IMR-90 (cell line): ENCODE results near the gene ARMH3. TPM values are rescaled to one million over a fixed set of nuclear protein-coding genes. Genes with fewer than 3 reads are reported as not detected.

Experiments used
- ATAC-seq: fragments of 200-7000 bp; cut with Tn5 transposase; 2 replicates; pipeline ENCODE4 v1.9.1; 2020; ENCODE audit warnings: low read depth, mild to moderate bottlenecking, moderate library complexity
- BruUV-seq: library from RNA; stranded (reverse); fragments of 400-500 nt; replicated peaks from 2 replicates; lab custom pipeline; 2021; lab: Mats Ljungman, UMichigan
- CTCF ChIA-PET: fragments of 300-600 bp; formaldehyde crosslinking; extraction: SDS; loops from one replicate; lab custom pipeline; 2021; ENCODE audit warnings: antibody characterized with exemption; lab: Yijun Ruan, JAX
- POLR2A ChIA-PET: fragments of 300-600 bp; sonication (Branson Sonifier 250); formaldehyde crosslinking; loops from one replicate; lab custom pipeline; 2022; ENCODE audit warnings: antibody characterized with exemption; ENCODE audit not compliant: unreplicated experiment; lab: Charles Lee
- DNase-seq: peaks from one replicate; pipeline ENCODE4 v3.0.0; 2013
- H2AFZ ChIP-seq: replicated peaks from 2 replicates; pipeline ENCODE3; 2013; ENCODE audit warnings: low read length, mild to moderate bottlenecking; ENCODE audit not compliant: poor library complexity
- H2AK5ac ChIP-seq: 2 replicates; pipeline ENCODE4 v1.6.1; 2013; ENCODE audit warnings: low read depth, low read length, inconsistent platforms
- H2AK9ac ChIP-seq: replicated peaks from 2 replicates; pipeline ENCODE3; 2013; ENCODE audit warnings: mild to moderate bottlenecking, low read depth, low read length, moderate library complexity; ENCODE audit not compliant: poor library complexity
- H2BK120ac ChIP-seq: 2 replicates; pipeline ENCODE4 v1.6.1; 2013; ENCODE audit warnings: low read depth, low read length, inconsistent platforms
- H2BK15ac ChIP-seq: 3 replicates; pipeline ENCODE4 v1.6.1; 2013; ENCODE audit warnings: low read depth, low read length, inconsistent platforms
- H2BK20ac ChIP-seq: 2 replicates; pipeline ENCODE4 v1.6.1; 2013; ENCODE audit warnings: low read depth, mild to moderate bottlenecking, inconsistent platforms, low read length, moderate library complexity
- H2BK5ac ChIP-seq: 2 replicates; pipeline ENCODE4 v1.6.1; 2013; ENCODE audit warnings: mild to moderate bottlenecking, low read depth, low read length, inconsistent platforms; ENCODE audit not compliant: poor library complexity, severe bottlenecking
- H3K14ac ChIP-seq: replicated peaks from 2 replicates; pipeline ENCODE4 v1.6.1; 2013; ENCODE audit warnings: low read depth, low read length, inconsistent platforms
- H3K18ac ChIP-seq: 2 replicates; pipeline ENCODE4 v1.6.1; 2013; ENCODE audit warnings: low read depth, low read length, control low read depth
- H3K23ac ChIP-seq: 2 replicates; pipeline ENCODE4 v1.6.1; 2013; ENCODE audit warnings: low read depth, low read length, inconsistent platforms
- H3K27ac ChIP-seq: 2 replicates; pipeline ENCODE4 v1.5.1; 2013; ENCODE audit warnings: mild to moderate bottlenecking, control low read depth, low read length; ENCODE audit not compliant: insufficient read depth
- H3K27me3 ChIP-seq: 2 replicates; pipeline ENCODE4 v1.6.1; 2013; ENCODE audit warnings: low read length; ENCODE audit not compliant: control insufficient read depth, insufficient read depth
- H3K36me3 ChIP-seq: 2 replicates; pipeline ENCODE4 v1.6.1; 2013; ENCODE audit warnings: low read length, mixed read lengths; ENCODE audit not compliant: control insufficient read depth, insufficient read depth
- H3K4ac ChIP-seq: 2 replicates; pipeline ENCODE4 v1.6.1; 2013; ENCODE audit warnings: low read depth, low read length, inconsistent platforms
- H3K4me1 ChIP-seq: 2 replicates; pipeline ENCODE4 v1.6.1; 2013; ENCODE audit warnings: low read length, mixed read lengths; ENCODE audit not compliant: control insufficient read depth, insufficient read depth
- H3K4me2 ChIP-seq: 2 replicates; pipeline ENCODE4 v1.6.1; 2013; ENCODE audit warnings: low read depth, mild to moderate bottlenecking, control low read depth, low read length, moderate library complexity
- H3K4me3 ChIP-seq: 2 replicates; pipeline ENCODE4 v1.5.1; 2013; ENCODE audit warnings: low read depth, mild to moderate bottlenecking, control low read depth, low read length, moderate library complexity; ENCODE audit not compliant: insufficient read depth
- H3K56ac ChIP-seq: 2 replicates; pipeline ENCODE4 v1.6.1; 2013; ENCODE audit warnings: low read length, inconsistent platforms; ENCODE audit not compliant: insufficient read depth; ENCODE audit errors: extremely low read depth
- H3K79me1 ChIP-seq, 2 experiments: 2 replicates each; pipeline ENCODE4 v1.6.1; 2013; ENCODE audit warnings: low read length in 2 of 2, inconsistent platforms in 1 of 2, low read depth in 1 of 2
- H3K9ac ChIP-seq: 2 replicates; pipeline ENCODE4 v1.6.1; 2013; ENCODE audit warnings: low read depth, low read length, control low read depth
- H3K9me1 ChIP-seq: 2 replicates; pipeline ENCODE4 v1.6.1; 2013; ENCODE audit warnings: low read length, inconsistent platforms; ENCODE audit not compliant: insufficient read depth
- H3K9me3 ChIP-seq: 2 replicates; pipeline ENCODE4 v1.6.1; 2013; ENCODE audit warnings: low read length; ENCODE audit not compliant: control insufficient read depth, insufficient read depth
- H4K20me1 ChIP-seq: 2 replicates; pipeline ENCODE4 v1.6.1; 2013; ENCODE audit warnings: low read length, inconsistent platforms; ENCODE audit not compliant: insufficient read depth
- H4K5ac ChIP-seq: 2 replicates; pipeline ENCODE4 v1.6.1; 2013; ENCODE audit warnings: mild to moderate bottlenecking, low read depth, low read length, control low read depth
- H4K8ac ChIP-seq, 2 experiments: 2 replicates each; pipeline ENCODE4 v1.6.1; 2013; ENCODE audit warnings: low read depth in 2 of 2, low read length in 2 of 2, control low read depth in 1 of 2, inconsistent platforms in 1 of 2
- H4K91ac ChIP-seq: 2 replicates; pipeline ENCODE4 v1.6.1; 2013; ENCODE audit warnings: low read depth, low read length, inconsistent platforms; ENCODE audit not compliant: insufficient read depth
- BHLHE40 ChIP-seq: fragments of 150-350 bp; IDR thresholded peaks from 2 replicates; pipeline ENCODE4 v1.6.1; 2016; ENCODE audit warnings: mild to moderate bottlenecking, low read depth, low read length
- RFX5 ChIP-seq: IDR thresholded peaks from 2 replicates; pipeline ENCODE4 v1.8.0; 2012; ENCODE audit warnings: low read depth, mild to moderate bottlenecking, low read length, moderate library complexity
- WGBS, 2 experiments: methylation state at CpG; one replicate each; pipeline versions ENCODE4 v1.1.5 to v1.1.7; 2013; ENCODE audit warnings: missing lambda C conversion rate in 2 of 2; ENCODE audit not compliant: insufficient read length in 1 of 2; ENCODE audit errors: extremely low coverage in 2 of 2; 5-methylcytosine and 5-hydroxymethylcytosine counted together
- dilution Hi-C: fragments of 300-500 bp; cut with HindIII; formaldehyde crosslinking; loops from one replicate; pipeline ENCODE4 v1.14.3; 2018; ENCODE audit warnings: low sequenced_read_pairs; ENCODE audit not compliant: unreplicated experiment
- in situ Hi-C: fragments of 300-500 bp; cut with MboI; formaldehyde crosslinking; loops from 3 replicates; pipeline ENCODE4 v1.14.3; 2019; ENCODE audit warnings: low sequenced_read_pairs, inconsistent platforms, mixed read lengths
- intact Hi-C: fragments of 100-400 bp; cut with micrococcal nuclease; formaldehyde crosslinking; loops from 2 replicates; pipeline ENCODE4 v1.10.0; 2022
- polyA plus RNA-seq, 3 experiments: library from polyadenylated mRNA; depleted of rRNA; stranded (reverse); fragments of >200 nt; gene quantifications; 2 replicates each; pipeline ENCODE4 v1.2.3, GENCODE V29; 2012; ENCODE audit warnings: low replicate concordance in 1 of 3
- total RNA-seq: library from RNA; depleted of rRNA; stranded (reverse); fragments of >200 nt; gene quantifications from 2 replicates; pipeline ENCODE4 v1.2.3, GENCODE V29; 2012

Gene ARMH3
- total and polyA plus RNA-seq, 2 of the 4 experiments (the other 2 are of a cell fraction): 12.1 to 13.1 TPM

DNA sequence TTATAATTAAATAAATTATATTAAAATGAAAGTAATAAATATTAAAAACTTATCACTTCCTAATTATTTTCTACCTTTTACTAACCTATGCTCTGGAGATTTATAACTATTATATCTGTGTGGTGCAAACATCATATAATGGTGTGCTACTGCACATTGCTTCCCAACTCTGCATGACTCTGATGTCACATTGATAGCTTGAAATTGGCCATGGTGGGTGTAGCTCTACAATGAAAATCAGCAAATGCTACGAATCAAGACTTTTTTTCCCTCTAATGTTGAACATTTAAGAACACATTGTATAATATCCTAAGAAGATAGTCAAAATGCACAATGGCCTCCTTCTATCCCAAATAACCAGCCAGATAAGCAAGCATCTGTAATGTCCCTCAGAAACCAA lies 99.1 kb downstream of the ARMH3 start:
- H3K4me1 ChIP-seq: peaks cover under 1% of the 10 kb centered on the region; the same call in 1 of the 2 replicates
- peaks cover 4 to 9% of the 10 kb centered on the region in 2 experiments; a peak in 2 of 4 replicates for H3K79me1 ChIP-seq
- H4K5ac ChIP-seq: no peak overlapping the region
- H3K9me1 ChIP-seq: peaks cover under 1% of the 10 kb centered on the region; the same call in 1 of the 2 replicates
- BruUV-seq: no TSS peak
- H4K91ac ChIP-seq: no peak overlapping the region
- H3K4ac ChIP-seq: no peak overlapping the region
- in situ Hi-C loops: no loop called here
- no peak overlapping the region for H2BK15ac ChIP-seq
- POLR2A ChIA-PET: no interaction called here
- H4K20me1 ChIP-seq: peaks cover 1% of the 10 kb centered on the region; the same call in 1 of the 2 replicates
- intact Hi-C loops: no loop called here
- no peak overlapping the region for H2AK5ac ChIP-seq
- no peak overlapping the region for H3K4me2 ChIP-seq
- peaks cover 13% of the 10 kb centered on the region for H3K36me3 ChIP-seq
- no peak overlapping the region for H3K56ac ChIP-seq
- ATAC-seq (no peak), DNase-seq (no peak)
- H3K9ac ChIP-seq: no peak overlapping the region
- no peak overlapping the region for H3K27ac ChIP-seq
- no CpG with 5 or more reads among the region's 1 CpG for WGBS, 2 experiments
- dilution Hi-C loops: no loop called here
- H3K27me3 ChIP-seq: no peaks in the 10 kb centered on the region
- CTCF ChIA-PET: interaction anchor here (0.9 to 1.6 kb wide), 2 partner anchors 15 to 16 kb away, joined by 3 read pairs; no protein-coding TSS in a partner anchor
- no peak overlapping the region for H2BK120ac ChIP-seq
- H3K9me3 ChIP-seq: no peaks in the 10 kb centered on the region
- H3K14ac ChIP-seq: no peak overlapping the region
- TF ChIP-seq RFX5 (no peak), BHLHE40 (no peak)
- H2AK9ac ChIP-seq: no peak overlapping the region
- H2BK5ac ChIP-seq: no peak overlapping the region
- H4K8ac ChIP-seq: no peak overlapping the region
- H2BK20ac ChIP-seq: no peak overlapping the region
- H3K18ac ChIP-seq: no peak overlapping the region
- no peak overlapping the region for H2AFZ ChIP-seq
- H3K23ac ChIP-seq: no peak overlapping the region
- no peak overlapping the region for H3K4me3 ChIP-seq
